Uterus (tissue), 2 donors: ENCODE measurements around the gene MAP3K1.

Experiments
- POLR2A ChIP-seq, 2 donors: fragments of 450-650 bp; IDR thresholded peaks; one replicate each; pipeline ENCODE4 v1.6.1; 2016; ENCODE audit warnings: antibody characterized with exemption in 2 of 2, mild to moderate bottlenecking in 1 of 2, moderate library complexity in 1 of 2
- TF ChIP-seq, protein P1 (sequence below), 4 experiments: fragments of 200-600 bp in 2 of 4; fragments of 450-650 bp in 2 of 4; sonication (generic) in 2 of 4; IDR thresholded peaks; one replicate each; pipeline ENCODE4 v1.5.1; 2016 to 2019; ENCODE audit warnings: antibody characterized with exemption in 4 of 4, mild to moderate bottlenecking in 2 of 4, moderate library complexity in 1 of 4

GRCh38 chr5:56827924-56828323, 12.6 kb downstream of the MAP3K1 start:
- TF ChIP-seq, protein P1, sequence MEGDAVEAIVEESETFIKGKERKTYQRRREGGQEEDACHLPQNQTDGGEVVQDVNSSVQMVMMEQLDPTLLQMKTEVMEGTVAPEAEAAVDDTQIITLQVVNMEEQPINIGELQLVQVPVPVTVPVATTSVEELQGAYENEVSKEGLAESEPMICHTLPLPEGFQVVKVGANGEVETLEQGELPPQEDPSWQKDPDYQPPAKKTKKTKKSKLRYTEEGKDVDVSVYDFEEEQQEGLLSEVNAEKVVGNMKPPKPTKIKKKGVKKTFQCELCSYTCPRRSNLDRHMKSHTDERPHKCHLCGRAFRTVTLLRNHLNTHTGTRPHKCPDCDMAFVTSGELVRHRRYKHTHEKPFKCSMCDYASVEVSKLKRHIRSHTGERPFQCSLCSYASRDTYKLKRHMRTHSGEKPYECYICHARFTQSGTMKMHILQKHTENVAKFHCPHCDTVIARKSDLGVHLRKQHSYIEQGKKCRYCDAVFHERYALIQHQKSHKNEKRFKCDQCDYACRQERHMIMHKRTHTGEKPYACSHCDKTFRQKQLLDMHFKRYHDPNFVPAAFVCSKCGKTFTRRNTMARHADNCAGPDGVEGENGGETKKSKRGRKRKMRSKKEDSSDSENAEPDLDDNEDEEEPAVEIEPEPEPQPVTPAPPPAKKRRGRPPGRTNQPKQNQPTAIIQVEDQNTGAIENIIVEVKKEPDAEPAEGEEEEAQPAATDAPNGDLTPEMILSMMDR (IDR thresholded peaks at IDR 0.05), result no peak
- TF ChIP-seq POLR2A (IDR thresholded peaks at IDR 0.05), result no peak
